ENCODE data around the gene IGHMBP2. TPM values are rescaled to one million over a fixed set of nuclear protein-coding genes. Genes with fewer than 3 reads are reported as not detected.

Gene IGHMBP2
- total and polyA plus RNA-seq, 2 of the 8 experiments (the other 6 are each of a cell fraction or from before 2014, with no cell fraction given): 8.4 to 17.6 TPM

- peak; percentile 67; the same call in 1 of the 2 replicates for TF ChIP-seq GTF2F1 (IDR thresholded peaks at IDR 0.05; ENCODE audit: borderline replicate concordance, low read depth, low read length)
- TF ChIP-seq SIX5 (IDR thresholded peaks at IDR 0.05; ENCODE audit: low read depth, low read length): peak; percentile 35; the same call in 1 of the 2 replicates
- TF ChIP-seq EGR1 (IDR thresholded peaks at IDR 0.05; ENCODE audit: borderline replicate concordance, low read depth, low read length): peak; percentile 49; the same call in 1 of the 2 replicates
- TF ChIP-seq POLR2AphosphoS5 (IDR thresholded peaks at IDR 0.05; ENCODE audit: low read depth, low read length): peak; percentile 91
- TF ChIP-seq KDM4A (IDR thresholded peaks at IDR 0.05; ENCODE audit: low read depth, low read length, severe bottlenecking): peak; percentile 89
- TF ChIP-seq YY1 (IDR thresholded peaks at IDR 0.05; ENCODE audit: low read depth, low read length): peak; percentile 94
- TF ChIP-seq JUN (IDR thresholded peaks at IDR 0.05; ENCODE audit: low read depth, low read length): 0 out of 2 replicates have a peak, but pooled peaks have one; percentile 25
- no peak; the same call in 1 of the 2 replicates for TF ChIP-seq BRCA1 (IDR thresholded peaks at IDR 0.05; ENCODE audit: low read depth, low read length)
Observed at GRCh38 chr11:68903288-68904247, at the start of gene IGHMBP2, which contains the start of gene MRPL21 (continued).

All from H1 (cell line).